Placental pericyte (primary cell): ENCODE data around the gene TMEM212. TPM values are rescaled to one million over a fixed set of nuclear protein-coding genes. Genes with fewer than 3 reads are reported as not detected.

ENCODE experiments used
- total RNA-seq: library from RNA; depleted of rRNA; stranded (reverse); fragments of >200 nt; gene quantifications from 2 replicates; pipeline ENCODE4 v1.2.3, GENCODE V29; 2012

Gene TMEM212
- total RNA-seq = not detected in 2 replicates

DNA sequence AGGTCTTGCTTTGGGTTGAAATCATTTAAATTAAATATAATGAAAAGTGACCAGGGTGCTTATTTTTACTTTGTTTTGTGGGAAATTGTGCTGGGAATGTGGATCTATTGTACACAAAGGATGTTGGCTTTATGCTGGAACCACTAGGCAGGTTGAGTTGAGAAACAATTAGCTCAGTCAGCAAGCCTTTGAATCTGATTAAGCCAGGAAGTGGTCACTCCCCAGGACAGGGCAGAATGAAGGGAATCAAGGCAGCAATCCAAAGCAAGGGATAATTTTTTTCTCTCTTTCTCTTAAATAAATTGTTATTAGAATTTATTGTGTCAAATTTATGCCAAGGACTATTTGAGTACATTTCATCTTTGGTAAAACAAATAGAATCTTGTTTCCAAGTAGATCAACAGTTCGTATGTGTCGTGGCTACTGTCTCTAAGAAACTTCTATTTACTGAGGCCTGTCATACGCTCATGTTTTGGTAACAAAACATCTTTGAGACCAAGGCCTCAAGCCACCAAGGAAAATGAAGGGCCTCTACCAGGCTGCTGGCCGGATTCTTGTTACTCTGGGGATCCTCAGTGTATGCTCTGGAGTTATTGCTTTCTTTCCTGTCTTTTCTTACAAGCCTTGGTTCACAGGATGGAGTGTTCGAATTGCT is at the start of gene TMEM212:
TMEM212 (plus strand) TSS at position 486 of the 655 bp plus-strand sequence; CDS start at position 521, 35 bp downstream.

DNA sequence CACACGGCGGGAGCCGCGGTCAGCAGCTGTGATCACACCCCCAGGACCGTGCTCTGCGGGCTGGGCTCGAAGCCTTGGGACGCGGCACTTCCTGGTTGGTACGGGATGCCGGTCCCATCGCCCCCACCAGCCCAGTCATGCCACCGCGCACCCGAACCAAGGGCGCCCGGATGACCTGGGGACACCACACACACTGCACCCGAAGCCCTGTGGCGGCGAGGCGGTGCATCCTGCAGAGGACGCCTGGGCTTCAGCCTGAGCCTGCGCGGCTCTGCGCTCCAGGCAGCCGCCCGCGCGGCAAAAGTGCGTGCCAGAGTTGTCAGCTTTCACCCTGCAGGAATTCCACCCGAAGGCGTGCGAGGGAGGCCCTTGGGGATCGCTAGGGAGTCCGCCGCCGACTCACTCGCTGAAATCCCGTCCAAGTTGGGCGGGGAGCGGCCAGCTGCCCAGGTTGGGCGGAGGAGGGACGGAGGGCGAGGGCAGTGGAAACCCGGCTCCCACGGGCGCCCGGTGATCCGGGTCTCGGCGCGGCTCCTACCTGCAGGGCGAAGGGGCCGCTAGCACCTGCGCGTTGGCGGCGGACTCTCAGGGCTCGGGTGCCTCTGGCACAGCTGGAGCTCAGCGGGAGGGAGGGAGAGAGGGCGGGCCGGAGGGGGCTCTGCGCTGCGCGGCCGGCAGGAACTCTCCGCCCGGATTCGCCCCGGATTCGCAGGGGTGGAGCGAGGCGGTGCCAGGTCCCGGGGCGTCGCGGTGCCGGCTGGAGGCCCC is 33.1 kb upstream of the TMEM212 start, which contains the start of gene PLD1:
PLD1 (minus strand) TSS at position 623 of the 768 bp plus-strand sequence. CDS start 72,432 bp downstream, outside the sequence.

Other genes with a start within 250 kb of the TMEM212 start
- gene PLD1, start 32.9 kb upstream of the TMEM212 start, total RNA-seq = 21.8 and 40.5 TPM in 2 replicates
- 280 and 435 TPM in 2 replicates for gene FNDC3B, start 196.2 kb downstream of the TMEM212 start, total RNA-seq